Fibroblast of lung (primary cell): ENCODE data around the gene GRB10. TPM values are rescaled to one million over a fixed set of nuclear protein-coding genes. Genes with fewer than 3 reads are reported as not detected.
A peak's percentile ranks its signal among the peaks of the same experiment; 100 is the strongest.

Experiments
- DNase-seq, 2 donors: peaks; one replicate each; pipeline versions ENCODE4 v3.0.0 to v3.0.0-alpha.2; 2010; ENCODE audit warnings: low read depth in 2 of 2
- H2AFZ ChIP-seq: 2 replicates; pipeline ENCODE4 v1.5.1; 2012; ENCODE audit warnings: low read length, control low read depth, inconsistent platforms
- H3K27ac ChIP-seq: 2 replicates; pipeline ENCODE4 v1.5.1; 2011; ENCODE audit warnings: low read length, control low read depth; ENCODE audit not compliant: insufficient read depth
- H3K27me3 ChIP-seq: 2 replicates; pipeline ENCODE4 v1.5.1; 2011; ENCODE audit warnings: mild to moderate bottlenecking, low read length; ENCODE audit not compliant: control insufficient read depth, insufficient read depth
- H3K36me3 ChIP-seq: 2 replicates; pipeline ENCODE4 v1.5.1; 2011; ENCODE audit warnings: low read length; ENCODE audit not compliant: control insufficient read depth, insufficient read depth
- H3K4me1 ChIP-seq: 2 replicates; pipeline ENCODE4 v1.5.1; 2011; ENCODE audit warnings: low read length; ENCODE audit not compliant: control insufficient read depth, insufficient read depth; ENCODE audit errors: extremely low read depth
- H3K4me2 ChIP-seq: 2 replicates; pipeline ENCODE4 v1.5.1; 2011; ENCODE audit warnings: low read length, control low read depth; ENCODE audit not compliant: insufficient read depth; ENCODE audit errors: extremely low read depth
- H3K4me3 ChIP-seq, 4 experiments: fragments of 200-600 bp in 1 of 4; sonication (generic) in 1 of 4; replicated peaks in 1 of 4; 2 replicates each; pipeline ENCODE4 v1.5.1; 2011 to 2016; ENCODE audit warnings: low read length in 4 of 4, low read depth in 3 of 4, mild to moderate bottlenecking in 3 of 4, control low read depth in 2 of 4, inconsistent platforms in 1 of 4, mixed read lengths in 1 of 4; ENCODE audit not compliant: insufficient read depth in 1 of 4; ENCODE audit errors: control extremely low read depth in 1 of 4
- H3K79me2 ChIP-seq: 2 replicates; pipeline ENCODE4 v1.5.1; 2012; ENCODE audit warnings: mild to moderate bottlenecking, low read length, inconsistent platforms; ENCODE audit not compliant: control insufficient read depth, insufficient read depth
- H3K9ac ChIP-seq: 2 replicates; pipeline ENCODE4 v1.5.1; 2011; ENCODE audit warnings: mild to moderate bottlenecking, low read length, control low read depth; ENCODE audit not compliant: insufficient read depth
- H3K9me3 ChIP-seq: 2 replicates; pipeline ENCODE4 v1.5.1; 2012; ENCODE audit warnings: low read depth, low read length; ENCODE audit not compliant: control insufficient read depth, insufficient read depth
- H4K20me1 ChIP-seq: 2 replicates; pipeline ENCODE4 v1.5.1; 2011; ENCODE audit warnings: low read length; ENCODE audit not compliant: control insufficient read depth, insufficient read depth; ENCODE audit errors: extremely low read depth
- CTCF ChIP-seq, 2 donors: IDR thresholded peaks in 1 of 2; conservative IDR thresholded peaks in 1 of 2; 1 replicate in 1 of 2; 2 replicates in 1 of 2; pipeline ENCODE4 v1.5.1; 2011 to 2012; ENCODE audit warnings: low read length in 2 of 2, control low read depth in 1 of 2, inconsistent platforms in 1 of 2, low read depth in 1 of 2, mild to moderate bottlenecking in 1 of 2
- EZH2 ChIP-seq: IDR thresholded peaks from 2 replicates; pipeline ENCODE4 v1.5.1; 2012; ENCODE audit warnings: low read length, control low read depth, mild to moderate bottlenecking; ENCODE audit errors: missing control alignments
- polyA plus RNA-seq, 2 donors: library from polyadenylated mRNA; depleted of rRNA in 1 of 2; stranded (reverse) in 1 of 2; unstranded in 1 of 2; fragments of >200 nt; gene quantifications; 2 replicates each; pipeline ENCODE4 v1.2.1, GENCODE V29; 2011 to 2012; ENCODE audit warnings: missing spikeins in 1 of 2
- total RNA-seq: library from RNA; depleted of rRNA; stranded (reverse); fragments of >200 nt; gene quantifications from 2 replicates; pipeline ENCODE4 v1.2.1, GENCODE V29; 2014

The GRB10 gene
- total and polyA plus RNA-seq, 2 donors (not counting 1 experiment from before 2014, with no cell fraction given): 11.1 to 64.1 TPM

DNA sequence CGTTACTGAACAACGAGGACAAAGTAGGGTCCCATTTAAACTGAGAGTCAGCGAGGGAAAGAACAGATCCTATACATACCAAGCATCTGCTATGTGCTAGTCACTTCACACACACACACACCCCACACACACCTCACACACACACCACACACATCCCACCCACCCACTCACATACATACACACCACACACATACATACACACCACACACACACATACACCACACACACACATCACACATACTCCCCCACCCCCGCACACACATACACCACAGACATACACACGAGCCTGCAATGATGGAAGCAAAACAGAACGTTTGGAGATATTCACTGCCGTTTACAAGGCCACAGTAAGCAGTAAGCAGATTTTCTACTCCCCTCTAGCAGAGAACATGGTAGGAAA is 607 bp upstream of the GRB10 start:
- Histone ChIP-seq H3K9me3 (no peaks in the 10 kb centered on the region), H3K27ac (no peak overlapping the region), H3K27me3 (no peaks in the 10 kb centered on the region), H3K4me1 (no peaks in the 10 kb centered on the region), H3K4me2 (no peak overlapping the region), H2AFZ (no peak overlapping the region), H3K4me3 (peak overlapping the region in 2 of 4 experiments; percentile 34 to 60), H3K9ac (no peak overlapping the region), H4K20me1 (no peaks in the 10 kb centered on the region), H3K36me3 (no peaks in the 10 kb centered on the region), H3K79me2 (peaks cover 49% of the 10 kb centered on the region)
- TF ChIP-seq CTCF (conservative IDR thresholded peaks at IDR 0.05 in 1 of 2, IDR thresholded peaks at IDR 0.05 in 1 of 2; ENCODE audit: low read depth in 1 of 2, low read length in 2 of 2): no peak
- no peak for TF ChIP-seq EZH2
- no peak for DNase-seq

- Histone ChIP-seq H3K4me2 (no peak overlapping the region), H3K27ac (no peak overlapping the region), H4K20me1 (no peaks in the 10 kb centered on the region)
These were observed 1.1 kb downstream of the GRB10 start for GRCh38 chr7:50781381-50782293.

GRCh38 chr7:50780436-50780835 is 2.3 kb downstream of the GRB10 start:
- Histone ChIP-seq H3K9ac (no peak overlapping the region), H2AFZ (no peak overlapping the region), H3K27me3 (no peaks in the 10 kb centered on the region), H3K36me3 (no peaks in the 10 kb centered on the region), H3K4me3 (no peak overlapping the region), H3K79me2 (peaks cover 34% of the 10 kb centered on the region), H3K4me1 (no peaks in the 10 kb centered on the region), H4K20me1 (no peaks in the 10 kb centered on the region), H3K4me2 (no peak overlapping the region), H3K27ac (no peak overlapping the region), H3K9me3 (no peaks in the 10 kb centered on the region)
- DNase-seq: no peak
- no peak for TF ChIP-seq EZH2
- no peak for TF ChIP-seq CTCF (conservative IDR thresholded peaks at IDR 0.05 in 1 of 2, IDR thresholded peaks at IDR 0.05 in 1 of 2; ENCODE audit: low read depth in 1 of 2, low read length in 2 of 2)

More at GRCh38 chr7:50781381-50782293, 1.1 kb downstream of the GRB10 start:
- no peaks in the 10 kb centered on the region for H3K9me3 ChIP-seq
- H3K9ac ChIP-seq: no peak overlapping the region
- no peak for DNase-seq
- no peak overlapping the region for H3K4me3 ChIP-seq
- H3K27me3 ChIP-seq: no peaks in the 10 kb centered on the region
- TF ChIP-seq EZH2: no peak
- no peak for TF ChIP-seq CTCF (conservative IDR thresholded peaks at IDR 0.05 in 1 of 2, IDR thresholded peaks at IDR 0.05 in 1 of 2; ENCODE audit: low read depth in 1 of 2, low read length in 2 of 2)
- no peak overlapping the region for H2AFZ ChIP-seq
- no peaks in the 10 kb centered on the region for H3K4me1 ChIP-seq
- H3K36me3 ChIP-seq: no peaks in the 10 kb centered on the region
- peaks cover 41% of the 10 kb centered on the region for H3K79me2 ChIP-seq
